HG03135 (cell line): ENCODE results near the gene FLT4.

ENCODE experiments used
- ATAC-seq: cut with Tn5 transposase; IDR thresholded peaks from one replicate; pipeline ENCODE4 v1.9.1; 2021; ENCODE audit warnings: mild to moderate bottlenecking, moderate library complexity; ENCODE audit not compliant: unreplicated experiment

FLT4 gene

GRCh38 chr5:180594311-180595045, 54.9 kb downstream of the FLT4 start:
- no peak for ATAC-seq

DNA sequence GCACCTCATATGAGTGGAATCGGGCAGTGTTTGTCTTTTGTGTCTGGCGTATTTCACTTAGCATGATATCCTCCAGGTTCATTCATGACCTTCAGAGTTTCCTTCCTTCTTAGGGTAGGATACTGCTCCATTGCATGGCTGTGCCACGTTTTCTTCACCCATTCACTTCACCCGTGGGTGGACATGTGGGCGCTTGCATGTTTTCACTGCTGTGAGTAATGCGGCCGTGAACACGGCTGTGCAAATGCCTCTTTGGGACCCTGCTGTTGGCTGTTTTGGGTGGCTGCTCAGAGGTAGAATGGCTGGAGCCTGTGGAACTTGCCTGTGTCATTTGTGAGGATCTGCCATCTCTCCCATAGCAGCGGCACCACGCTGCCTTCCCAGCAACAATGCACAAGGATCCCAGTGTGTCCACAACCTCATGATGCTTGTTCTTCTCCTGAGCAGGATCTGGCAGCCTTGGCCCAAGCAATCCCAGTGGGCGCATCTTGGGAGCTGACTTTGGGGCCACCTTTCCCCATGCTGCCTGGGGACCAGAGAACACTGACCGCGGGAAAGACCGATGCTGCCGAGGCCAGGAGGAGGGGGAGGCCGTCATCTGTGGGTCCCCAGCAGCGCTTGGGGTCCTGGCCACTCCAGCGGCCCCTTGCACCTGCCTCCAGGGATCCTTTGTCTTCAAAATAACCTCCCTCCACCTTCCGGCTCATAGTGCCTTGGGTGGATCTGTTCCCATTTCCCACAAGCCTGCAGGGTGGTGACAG, 55.8 kb downstream of the FLT4 start:
- no peak for ATAC-seq

DNA sequence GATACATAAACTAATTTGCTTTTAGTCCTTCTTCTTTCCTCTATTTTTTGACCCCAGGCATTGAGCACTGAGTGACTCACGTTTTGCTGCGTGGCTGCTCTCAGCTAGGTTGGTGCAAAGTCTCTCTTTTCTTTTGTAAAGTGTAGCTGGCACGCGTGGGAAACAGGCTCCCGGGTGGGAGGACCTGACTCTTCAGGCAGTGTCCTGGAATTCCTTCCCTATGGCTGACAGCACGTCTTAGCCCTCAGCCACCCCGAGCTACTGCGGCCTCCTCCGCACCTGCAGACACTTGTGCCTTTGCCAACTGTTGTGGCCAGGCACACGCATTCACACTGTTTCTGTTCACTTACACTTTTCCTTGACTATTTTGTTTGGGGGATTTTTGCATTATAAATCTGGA, 57.2 kb downstream of the FLT4 start:
- ATAC-seq, result no peak

GRCh38 chr5:180591311-180591887, 58.0 kb downstream of the FLT4 start, which contains the start of gene SCGB3A1:
TSS of gene SCGB3A1 (minus strand) at chr5:180591499. CDS start at chr5:180591462, 37 bp downstream.
- no peak for ATAC-seq

DNA sequence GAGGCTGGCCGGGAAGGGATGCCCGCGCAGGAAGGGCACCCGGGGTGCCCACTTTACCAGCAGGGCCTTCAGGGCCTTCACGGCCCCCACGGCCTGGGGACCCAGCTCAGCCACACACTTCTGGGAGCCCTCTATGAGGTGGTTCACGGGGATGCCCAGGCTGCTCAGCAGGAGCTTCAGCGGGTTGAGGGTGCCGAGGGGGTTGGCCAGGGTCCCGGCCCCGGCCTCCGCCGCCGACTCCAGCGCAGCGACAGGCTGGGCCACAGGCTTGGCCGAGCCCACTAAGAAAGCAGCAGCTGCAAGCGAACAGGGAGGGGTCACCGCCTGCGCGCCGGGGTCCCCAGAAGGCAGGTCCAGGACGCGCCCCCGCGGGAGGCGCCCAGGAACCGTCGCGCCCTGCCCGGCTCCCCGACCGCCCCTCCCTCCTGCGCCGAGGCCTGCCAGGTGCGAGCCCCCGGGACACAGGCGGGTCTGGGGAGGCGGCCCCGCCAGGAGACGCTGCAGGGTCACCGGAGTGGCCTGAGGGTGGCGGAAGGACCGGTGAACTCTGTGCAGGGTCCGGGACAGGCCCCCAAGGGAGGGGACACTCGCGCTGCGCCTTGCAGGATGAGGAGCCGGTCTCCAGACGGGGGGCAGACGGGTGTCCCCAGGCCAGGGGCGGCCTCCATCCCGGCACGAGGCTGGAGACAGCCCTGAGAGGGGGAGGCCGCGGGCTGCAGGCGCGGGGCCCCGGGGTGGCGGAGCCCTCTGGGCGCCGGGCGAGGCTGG, 58.7 kb downstream of the FLT4 start:
- ATAC-seq, result no peak

DNA sequence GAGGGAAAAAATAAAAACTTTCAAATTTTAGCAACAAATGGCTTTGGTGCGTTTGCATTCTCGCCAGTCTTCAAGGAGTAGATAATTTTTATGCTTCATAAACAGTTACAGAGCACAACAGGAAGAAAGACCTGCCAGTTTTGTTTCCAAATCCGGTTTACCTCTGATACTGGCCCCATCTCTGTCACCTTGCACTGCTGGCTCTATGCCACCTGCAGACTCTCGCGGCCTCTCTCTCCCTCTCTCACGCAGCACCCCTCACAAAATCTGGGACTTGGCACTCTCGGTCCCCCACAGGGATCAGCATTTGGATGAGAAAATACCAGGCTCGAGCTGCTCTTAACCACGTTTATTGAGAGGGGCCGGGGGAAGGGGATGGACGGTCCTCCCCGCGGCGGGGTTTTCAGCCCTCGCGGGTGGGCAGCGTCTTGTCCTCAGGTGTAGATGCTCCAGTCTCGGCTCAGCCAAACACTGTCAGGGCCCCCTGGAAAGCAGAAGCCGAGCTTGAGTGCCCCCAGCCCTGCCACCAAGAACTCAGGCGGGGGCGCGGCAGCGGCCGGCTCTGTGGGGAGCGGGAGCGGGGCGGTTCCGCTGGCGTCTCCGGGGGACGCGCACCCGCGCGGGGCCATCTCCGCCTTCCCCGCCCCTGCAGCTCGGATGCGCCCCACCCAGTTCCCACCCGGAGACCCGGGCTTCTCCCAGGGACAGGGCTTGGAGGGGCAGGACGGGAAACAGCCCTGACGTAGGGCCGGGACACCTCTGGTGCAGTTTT, 59.4 kb downstream of the FLT4 start:
- no peak for ATAC-seq

- no peak for ATAC-seq
Observed at GRCh38 chr5:180586870-180587269, 62.5 kb downstream of the FLT4 start.

GRCh38 chr5:180586204-180586603, 63.2 kb downstream of the FLT4 start:
- no peak for ATAC-seq

- no peak for ATAC-seq
Observed at GRCh38 chr5:180583738-180584137, 65.7 kb downstream of the FLT4 start.

DNA sequence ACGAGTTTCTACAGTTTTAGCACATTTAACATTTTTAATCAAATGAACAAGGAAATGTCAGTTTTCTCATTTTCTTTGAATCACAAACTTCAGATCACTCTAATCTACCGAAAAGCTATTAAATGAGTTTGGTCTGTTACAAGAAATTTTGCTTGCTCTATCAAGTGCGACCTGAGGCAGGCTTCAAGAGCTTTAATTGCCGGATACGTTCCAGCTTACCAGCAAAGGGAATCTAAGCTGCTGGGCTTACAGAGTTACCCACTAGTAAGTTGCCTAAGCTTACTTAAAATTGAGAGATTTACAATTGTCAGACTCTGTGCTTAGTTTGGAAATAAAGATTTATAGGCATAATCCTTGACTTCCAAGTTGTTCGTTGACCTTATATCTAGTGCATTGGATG, 68.7 kb downstream of the FLT4 start:
- ATAC-seq, result no peak

- ATAC-seq, result no peak
Observed at GRCh38 chr5:180575571-180575970, 73.8 kb downstream of the FLT4 start.

GRCh38 chr5:180568914-180569313, 80.5 kb downstream of the FLT4 start:
- no peak for ATAC-seq

- ATAC-seq, result no peak
Observed at GRCh38 chr5:180563994-180564393, 85.4 kb downstream of the FLT4 start.

DNA sequence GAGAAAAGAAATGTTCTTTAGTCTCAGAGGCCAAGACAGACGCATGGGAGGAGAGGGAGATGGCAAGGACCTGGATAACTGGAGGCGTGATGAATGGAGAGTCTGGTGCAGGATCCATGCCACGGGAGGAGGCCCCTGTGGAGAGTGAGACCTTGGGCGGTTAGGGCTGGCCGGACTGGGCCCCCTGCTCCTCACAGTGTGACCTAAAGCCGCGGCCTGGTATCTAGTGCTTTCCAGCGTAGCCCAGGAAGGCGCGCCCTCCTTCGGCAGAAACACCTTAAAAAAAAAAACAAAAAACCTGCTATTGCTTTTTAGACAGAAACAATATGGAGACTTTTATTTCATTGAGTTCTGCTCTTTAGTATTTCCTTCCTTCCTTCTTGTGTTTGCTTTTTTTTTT, 91.2 kb downstream of the FLT4 start:
- ATAC-seq, result no peak

DNA sequence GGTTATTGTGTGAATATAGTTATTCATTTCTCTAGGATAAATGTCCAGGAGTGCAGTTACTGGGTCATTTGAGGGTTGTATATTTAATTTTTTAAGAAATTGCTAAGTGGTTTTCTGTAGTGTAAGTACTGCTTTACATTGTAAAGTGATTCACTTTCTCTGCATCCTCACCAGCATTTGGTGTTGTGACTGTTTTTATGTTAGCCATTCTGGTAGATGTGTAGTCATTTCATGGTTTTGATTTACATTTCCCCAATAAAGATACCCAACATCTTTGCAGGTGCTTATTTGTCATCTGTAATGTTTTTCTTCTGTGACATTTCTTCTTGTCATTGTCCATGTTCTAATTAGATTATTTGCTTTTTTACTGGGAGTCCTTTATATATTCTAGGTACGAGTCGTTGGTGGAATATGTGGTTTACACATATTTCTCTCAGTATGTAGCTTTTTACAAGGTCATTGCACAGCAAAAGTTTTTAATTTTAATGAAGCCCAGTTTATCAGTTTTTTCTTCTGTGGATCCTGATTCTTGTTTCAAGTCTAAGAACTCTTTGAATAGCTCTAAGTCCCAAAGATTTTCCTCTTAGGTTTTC, 92.1 kb downstream of the FLT4 start:
- no peak for ATAC-seq

- ATAC-seq, result no peak
Observed at GRCh38 chr5:180555168-180555921, 94.1 kb downstream of the FLT4 start.

- ATAC-seq, result no peak
Observed at GRCh38 chr5:180553530-180553929, 95.9 kb downstream of the FLT4 start.
